Activated T-helper 2 cell treated with anti-CD3 and anti-CD28 coated beads, Interferon-gamma antibody, Interleukin-2, Interleukin-4, amounts not matched to agents 10 μg/mL and 5 μg/mL and 100 μg/mL, durations not matched to agents 14 hours and 24 hours and 36 hours (primary cell): ENCODE results near the gene SALL4. TPM values are rescaled to one million over a fixed set of nuclear protein-coding genes. Genes with fewer than 3 reads are reported as not detected.

Experiments
- DNase-seq: peaks from one replicate; pipeline ENCODE4 v3.0.0; 2021; ENCODE audit warnings: low spot score
- H3K27ac Mint-ChIP-seq: one replicate; pipeline ENCODE4 v1.8.0; 2021; ENCODE audit warnings: mixed read lengths
- H3K27me3 Mint-ChIP-seq: one replicate; pipeline ENCODE4 v1.8.0; 2021; ENCODE audit warnings: low read depth, mixed read lengths
- H3K36me3 Mint-ChIP-seq: one replicate; pipeline ENCODE4 v1.8.0; 2021; ENCODE audit warnings: low read depth, mixed read lengths
- H3K4me1 Mint-ChIP-seq: one replicate; pipeline ENCODE4 v1.8.0; 2021; ENCODE audit warnings: low read depth, mixed read lengths
- H3K4me3 Mint-ChIP-seq: one replicate; pipeline ENCODE4 v1.8.0; 2021; ENCODE audit warnings: low read depth, mild to moderate bottlenecking, moderate library complexity, mixed read lengths
- H3K9me3 Mint-ChIP-seq: one replicate; pipeline ENCODE4 v1.8.0; 2021; ENCODE audit warnings: mixed read lengths
- intact Hi-C: fragments of 100-400 bp; cut with micrococcal nuclease; formaldehyde crosslinking; loops from one replicate; pipeline ENCODE4 v1.15.1; 2023
- total RNA-seq: library from RNA; stranded (reverse); gene quantifications from 2 replicates; pipeline ENCODE4 v1.2.3, GENCODE V29; 2022

The SALL4 gene
- total RNA-seq, 1 donor from 2014 or later: 2.3 TPM

DNA sequence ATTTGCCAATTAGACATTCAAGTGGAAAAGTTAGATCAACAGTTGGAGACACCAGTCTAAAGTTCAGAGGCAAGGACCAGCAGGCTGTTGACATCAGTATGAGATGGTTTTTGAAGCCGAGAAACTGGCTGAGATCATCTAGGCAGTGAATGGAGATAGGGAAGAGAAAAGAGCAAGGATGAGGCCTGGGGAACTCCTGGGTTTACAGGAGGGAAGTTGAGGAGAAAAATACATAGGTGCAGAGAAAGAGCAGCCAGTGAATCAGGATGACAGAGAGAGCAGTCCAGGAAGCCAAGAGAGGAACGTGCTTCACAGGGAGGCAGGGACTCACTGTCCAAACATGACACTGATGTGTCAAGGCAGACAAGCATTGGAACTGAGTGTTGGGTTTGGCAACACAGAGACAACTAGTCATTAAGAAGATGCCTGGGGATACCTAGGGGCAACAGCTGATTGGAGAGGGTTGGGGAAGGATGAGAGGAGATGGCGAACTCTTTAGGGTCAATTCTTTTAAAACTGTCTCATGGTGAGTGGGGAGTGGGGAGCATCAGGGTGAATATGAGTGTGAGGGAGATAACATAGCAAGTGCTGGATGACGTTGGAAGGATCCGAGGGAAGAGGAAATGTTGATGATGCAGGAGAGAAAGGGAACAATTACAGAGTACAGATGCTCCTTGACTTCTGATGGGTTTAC is 13.2 kb upstream of the SALL4 start:
- Mint-ChIP-seq H3K27me3 (peaks cover 9% of the 10 kb centered on the region), H3K36me3 (no peaks in the 10 kb centered on the region), H3K4me3 (no peak overlapping the region), H3K4me1 (no peaks in the 10 kb centered on the region), H3K27ac (no peak overlapping the region), H3K9me3 (no peaks in the 10 kb centered on the region)
- DNase-seq: no peak
- intact Hi-C loops: no loop called here

DNA sequence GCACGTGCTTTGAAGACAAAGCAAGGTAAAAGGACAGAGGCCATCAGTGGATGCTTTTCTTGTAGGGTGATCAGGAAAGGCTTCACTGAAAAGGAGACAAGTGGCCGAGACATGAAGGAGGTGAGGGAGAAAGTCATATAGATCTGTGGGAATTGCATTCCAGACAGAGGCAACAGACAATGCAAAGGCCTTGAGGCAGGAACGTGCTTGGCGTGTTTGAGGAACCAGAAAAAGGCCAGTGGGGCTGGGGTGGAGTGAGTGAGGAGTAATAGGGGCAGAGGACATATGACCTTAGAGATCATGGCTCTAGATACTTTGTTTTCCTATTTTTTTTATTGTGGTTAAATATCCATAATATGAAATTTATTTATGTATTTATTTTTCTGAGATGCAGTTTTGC is 10.5 kb upstream of the SALL4 start:
- no peak overlapping the region for H3K27ac Mint-ChIP-seq
- no peaks in the 10 kb centered on the region for H3K36me3 Mint-ChIP-seq
- no peaks in the 10 kb centered on the region for H3K4me1 Mint-ChIP-seq
- intact Hi-C loops: no loop called here
- H3K9me3 Mint-ChIP-seq: no peaks in the 10 kb centered on the region
- peaks cover 6% of the 10 kb centered on the region for H3K27me3 Mint-ChIP-seq
- H3K4me3 Mint-ChIP-seq: no peak overlapping the region
- DNase-seq: no peak

DNA sequence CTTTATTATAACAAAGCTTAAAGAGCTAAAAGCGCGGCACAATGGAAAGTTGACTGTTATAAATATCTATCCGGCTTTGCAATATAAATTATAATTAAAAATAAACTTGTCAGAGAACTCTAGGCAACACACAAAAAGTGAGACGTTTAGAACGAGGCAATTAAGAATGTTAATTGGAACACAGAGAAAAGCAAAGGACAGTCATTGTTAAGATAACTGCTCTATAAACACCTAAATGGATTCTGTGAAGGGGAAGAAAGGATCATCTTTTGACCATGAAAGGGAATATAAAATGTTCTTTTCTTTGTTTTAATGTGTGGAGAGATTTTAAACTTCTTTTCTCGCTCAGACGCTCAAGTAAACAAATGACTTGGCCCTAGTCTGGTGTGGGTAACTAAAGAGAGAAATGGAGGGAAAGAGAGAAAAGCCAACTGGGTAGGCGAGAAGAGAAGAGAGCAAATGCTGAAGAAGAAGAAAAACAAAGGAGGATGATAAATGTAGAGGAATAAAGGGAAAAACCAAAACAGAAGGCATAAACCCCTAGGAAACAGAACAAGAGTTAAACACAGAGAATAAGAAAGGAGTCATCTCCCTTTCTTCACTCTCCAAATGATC is 9.3 kb upstream of the SALL4 start:
- no peaks in the 10 kb centered on the region for H3K4me1 Mint-ChIP-seq

DNA sequence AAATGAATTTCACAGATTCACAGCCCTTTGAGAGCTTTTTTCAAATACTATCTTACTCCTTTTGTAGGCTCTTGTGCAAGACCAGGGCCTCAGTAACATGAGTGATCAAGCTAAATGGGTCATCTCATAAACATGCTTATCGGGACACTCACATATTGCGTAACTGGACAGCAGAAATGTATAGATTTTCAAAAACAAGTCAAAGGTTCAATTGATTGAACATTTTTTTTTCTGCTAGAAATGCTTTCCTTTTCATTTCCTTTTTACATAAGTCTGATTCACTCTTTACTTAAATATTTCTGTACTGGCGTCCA is 8.7 kb upstream of the SALL4 start:
- Mint-ChIP-seq H3K9me3 (no peaks in the 10 kb centered on the region), H3K4me1 (no peaks in the 10 kb centered on the region), H3K4me3 (no peak overlapping the region), H3K27me3 (peaks cover 7% of the 10 kb centered on the region), H3K36me3 (no peaks in the 10 kb centered on the region), H3K27ac (no peak overlapping the region)
- no peak for DNase-seq
- intact Hi-C loops: no loop called here

More for the DNA sequence above, 9.3 kb upstream of the SALL4 start:
- Mint-ChIP-seq H3K9me3 (no peaks in the 10 kb centered on the region), H3K27me3 (peaks cover 6% of the 10 kb centered on the region), H3K27ac (no peak overlapping the region), H3K36me3 (no peaks in the 10 kb centered on the region), H3K4me3 (no peak overlapping the region)
- no peak for DNase-seq
- intact Hi-C loops: no loop called here

DNA sequence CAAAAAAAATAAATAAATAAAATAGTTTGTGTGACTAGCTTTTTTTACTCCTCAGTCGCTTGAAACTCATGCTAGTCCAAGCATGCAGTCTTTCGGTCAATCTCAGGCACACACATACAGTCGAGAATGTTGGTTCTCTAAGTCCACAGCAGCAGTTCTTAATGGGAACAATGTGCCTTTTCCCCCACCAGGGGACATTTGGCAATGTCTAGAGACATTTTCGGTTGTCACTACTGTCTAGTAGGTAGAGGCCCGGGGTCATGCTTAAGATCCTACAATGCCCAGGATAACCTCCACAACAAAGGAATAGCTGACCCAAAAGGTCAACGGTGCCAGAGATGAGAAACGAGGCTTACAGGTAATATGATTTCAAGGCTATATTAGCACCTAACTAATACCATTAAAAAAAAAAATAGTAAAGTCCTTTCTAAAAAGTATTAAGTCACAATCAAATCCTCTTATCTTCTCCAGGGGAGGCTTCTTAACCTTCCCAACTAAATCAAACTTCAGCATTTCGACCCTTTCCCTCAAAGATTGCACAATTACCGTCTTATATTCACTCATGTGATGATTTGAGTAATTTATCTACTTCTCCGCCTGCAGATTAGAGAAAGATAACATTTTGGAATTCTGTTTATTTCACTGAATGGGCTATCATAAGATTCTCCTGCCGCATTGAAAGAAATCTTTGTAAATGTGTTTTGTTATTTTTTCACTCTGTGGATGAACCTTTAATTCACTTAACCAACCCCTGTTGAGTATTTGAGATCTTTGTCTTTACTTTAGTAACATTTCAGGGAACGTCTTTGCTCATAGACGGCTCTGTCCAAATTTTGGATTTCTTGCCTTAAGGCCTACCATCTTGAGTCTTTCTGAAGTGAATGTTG is 8.1 kb upstream of the SALL4 start:
- Mint-ChIP-seq H3K4me1 (no peaks in the 10 kb centered on the region), H3K27ac (no peak overlapping the region), H3K9me3 (no peaks in the 10 kb centered on the region), H3K27me3 (peaks cover 10% of the 10 kb centered on the region), H3K36me3 (no peaks in the 10 kb centered on the region), H3K4me3 (no peak overlapping the region)
- no peak for DNase-seq
- intact Hi-C loops: no loop called here

DNA sequence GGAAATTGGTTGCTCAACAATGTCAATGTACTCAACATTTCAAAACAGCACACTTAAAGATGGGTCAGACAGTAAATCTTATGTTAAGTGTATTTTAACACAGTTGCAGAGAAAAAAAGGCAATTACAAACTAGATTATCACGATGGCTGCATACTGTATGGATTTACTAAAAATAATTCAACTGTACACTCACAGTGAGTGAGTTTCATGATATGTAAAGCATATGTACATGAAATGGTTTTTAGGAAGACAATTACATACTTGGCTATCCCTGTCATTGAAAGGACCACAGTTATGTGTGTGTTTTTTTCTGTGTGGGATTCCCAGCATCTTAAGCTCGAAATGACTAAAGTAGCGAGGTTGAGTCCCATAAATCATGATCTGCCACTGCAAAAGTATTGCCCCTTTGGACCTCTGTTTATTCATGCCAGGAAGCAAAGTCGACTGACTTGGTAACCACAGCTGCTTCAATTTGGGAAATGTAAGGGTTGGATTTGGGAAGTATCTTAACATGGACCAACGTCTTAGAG is 5.5 kb upstream of the SALL4 start:
- no peaks in the 10 kb centered on the region for H3K36me3 Mint-ChIP-seq
- H3K4me1 Mint-ChIP-seq: no peaks in the 10 kb centered on the region
- H3K27ac Mint-ChIP-seq: no peak overlapping the region
- H3K27me3 Mint-ChIP-seq: peaks cover 23% of the 10 kb centered on the region
- no peak for DNase-seq
- no peaks in the 10 kb centered on the region for H3K9me3 Mint-ChIP-seq
- H3K4me3 Mint-ChIP-seq: no peak overlapping the region
- intact Hi-C loops: no loop called here

DNA sequence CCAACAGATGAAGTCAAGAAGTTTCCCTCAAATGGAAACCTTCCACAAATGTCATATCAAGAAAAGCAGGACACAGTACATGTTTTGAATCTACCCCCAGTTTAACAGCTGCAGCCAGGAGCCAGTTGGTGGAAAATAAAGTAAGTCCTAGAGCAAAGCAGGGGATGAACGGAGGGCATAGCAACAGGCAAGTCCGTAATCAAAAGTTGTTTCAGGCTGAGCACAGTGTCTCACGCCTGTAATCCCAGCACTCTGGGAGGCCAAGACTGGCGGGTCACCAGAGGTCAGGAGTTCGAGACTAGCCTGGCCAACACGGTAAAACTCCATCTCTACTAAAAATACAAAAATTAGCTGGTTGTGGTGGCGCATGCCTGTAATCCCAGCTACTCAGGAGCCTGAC is 2.4 kb upstream of the SALL4 start:
- Mint-ChIP-seq H3K4me3 (no peak overlapping the region), H3K9me3 (no peaks in the 10 kb centered on the region), H3K4me1 (peaks cover 2% of the 10 kb centered on the region), H3K27me3 (peaks cover 36% of the 10 kb centered on the region), H3K36me3 (no peaks in the 10 kb centered on the region), H3K27ac (no peak overlapping the region)
- intact Hi-C loops: loop anchor here (5.0 kb wide), 1 partner anchor 37 kb away; the partner anchor contains the start of gene ATP9A
- DNase-seq: no peak

DNA sequence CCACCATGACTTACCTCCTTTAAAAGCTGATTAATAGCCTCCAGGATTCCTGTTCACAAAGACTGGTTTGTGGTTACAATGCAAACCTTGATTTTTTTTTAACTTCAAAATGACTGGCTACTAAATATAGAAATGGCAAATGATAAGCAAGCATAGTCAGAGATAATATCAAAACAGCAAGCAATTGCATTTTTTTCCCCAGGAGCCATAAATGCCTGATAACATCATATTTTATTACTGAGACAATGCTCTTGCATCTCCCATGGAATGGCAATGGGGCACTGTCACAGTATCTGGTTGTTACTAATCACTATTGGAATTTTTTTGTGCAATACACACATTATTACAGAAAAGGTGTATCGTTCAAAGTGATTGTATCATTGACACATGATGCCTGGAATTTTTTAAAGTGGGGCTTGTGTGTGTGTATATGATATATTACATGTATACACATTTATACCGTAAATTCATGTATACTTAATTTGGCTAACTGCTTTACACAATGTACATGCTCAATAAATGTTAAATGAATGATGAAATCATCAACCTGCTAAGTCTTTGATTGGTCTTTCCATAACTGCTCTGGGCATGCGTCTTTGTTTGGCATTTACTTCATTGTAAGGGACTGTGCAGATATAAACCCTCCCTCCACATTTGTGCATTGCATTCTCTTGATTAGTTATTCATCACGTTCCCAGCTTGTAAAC is 980 bp upstream of the SALL4 start:
- H3K4me3 Mint-ChIP-seq: no peak overlapping the region
- H3K9me3 Mint-ChIP-seq: no peaks in the 10 kb centered on the region
- DNase-seq: no peak
- intact Hi-C loops: loop anchor here (2.0 to 5.0 kb wide), 2 partner anchors 36 to 280 kb away; partner anchors contain the start of gene ATP9A
- peaks cover 6% of the 10 kb centered on the region for H3K4me1 Mint-ChIP-seq
- H3K36me3 Mint-ChIP-seq: no peaks in the 10 kb centered on the region
- peaks cover 50% of the 10 kb centered on the region for H3K27me3 Mint-ChIP-seq
- no peak overlapping the region for H3K27ac Mint-ChIP-seq

DNA sequence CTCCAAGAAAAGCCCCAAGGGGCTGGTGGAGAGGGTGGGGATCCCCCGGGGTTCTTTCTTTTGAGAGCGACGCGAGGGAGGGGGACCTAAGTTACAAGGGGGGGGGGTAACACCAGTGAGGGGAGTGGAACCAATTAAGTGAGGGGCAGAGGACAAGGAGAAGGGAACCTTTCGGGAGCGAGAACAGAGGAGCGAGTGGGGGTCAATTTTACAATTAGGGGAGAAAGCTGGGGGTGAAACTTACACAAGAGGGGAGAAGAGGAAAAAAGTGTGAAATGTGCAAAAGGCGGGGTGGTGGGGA is 548 bp downstream of the SALL4 start:
- intact Hi-C loops: loop anchor here (2.0 to 5.0 kb wide), 2 partner anchors 34 to 281 kb away; partner anchors contain the start of gene ATP9A
- H3K27ac Mint-ChIP-seq: no peak overlapping the region
- H3K4me1 Mint-ChIP-seq: peaks cover 13% of the 10 kb centered on the region
- no peaks in the 10 kb centered on the region for H3K9me3 Mint-ChIP-seq
- no peak for DNase-seq
- peak overlapping the region; percentile 33 for H3K4me3 Mint-ChIP-seq
- peaks cover 56% of the 10 kb centered on the region for H3K27me3 Mint-ChIP-seq
- no peaks in the 10 kb centered on the region for H3K36me3 Mint-ChIP-seq

DNA sequence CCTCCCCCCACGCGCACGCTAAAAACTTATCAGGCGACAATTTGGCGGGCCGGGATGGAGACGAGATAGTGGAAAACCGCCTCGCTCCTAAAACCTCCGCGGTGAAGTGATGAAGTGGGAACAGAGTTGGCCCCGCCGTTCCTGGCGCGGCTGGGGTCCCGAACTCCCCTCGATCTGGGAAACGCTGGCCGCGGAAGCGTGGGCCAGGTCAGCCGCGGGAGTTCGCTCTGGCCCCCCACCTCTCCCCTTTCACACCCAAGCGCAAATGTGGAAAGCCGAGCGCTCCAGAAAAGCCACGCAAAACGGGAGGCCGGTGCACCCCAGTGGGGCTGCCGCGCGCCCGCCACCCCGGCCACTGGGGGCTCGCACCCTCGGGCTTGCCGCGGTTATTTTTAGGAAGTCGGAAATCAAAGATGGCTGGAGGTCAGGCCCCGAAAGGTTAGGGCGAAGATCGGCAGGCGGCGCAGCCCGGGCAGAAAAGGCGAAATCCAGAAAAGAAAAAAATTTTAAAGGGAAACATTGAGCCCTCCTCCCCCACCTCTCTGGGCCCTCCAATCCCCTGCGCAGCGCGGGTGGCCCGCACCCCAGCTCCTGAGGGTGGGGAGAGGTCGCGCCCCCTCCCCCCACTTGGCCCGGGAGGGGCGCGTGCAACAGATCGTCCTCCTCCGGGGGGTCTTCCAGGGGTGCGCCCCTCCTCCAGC is 1.0 kb downstream of the SALL4 start:
- intact Hi-C loops: loop anchor here (5.0 kb wide), 1 partner anchor 34 kb away; the partner anchor contains the start of gene ATP9A
- Mint-ChIP-seq H3K4me3 (peak overlapping the region; percentile 60), H3K27ac (no peak overlapping the region), H3K36me3 (no peaks in the 10 kb centered on the region), H3K4me1 (peaks cover 13% of the 10 kb centered on the region), H3K9me3 (no peaks in the 10 kb centered on the region), H3K27me3 (peaks cover 59% of the 10 kb centered on the region)
- no peak for DNase-seq

DNA sequence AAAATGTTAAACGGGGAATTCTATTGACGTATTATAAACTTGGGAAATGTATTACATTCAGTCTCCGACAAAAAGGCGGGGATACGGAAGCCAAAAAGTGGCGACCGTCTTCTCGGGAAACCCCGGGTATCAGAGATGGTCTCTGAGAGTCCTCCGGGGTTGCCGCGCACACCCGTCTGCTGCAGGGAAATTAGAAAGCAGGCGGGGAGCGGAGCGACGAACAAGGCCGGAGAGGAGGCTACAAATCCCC is 1.5 kb downstream of the SALL4 start:
- Mint-ChIP-seq H3K36me3 (no peaks in the 10 kb centered on the region), H3K4me1 (peaks cover 13% of the 10 kb centered on the region), H3K27me3 (peaks cover 58% of the 10 kb centered on the region), H3K27ac (no peak overlapping the region), H3K4me3 (peak overlapping the region; percentile 60), H3K9me3 (no peaks in the 10 kb centered on the region)
- intact Hi-C loops: loop anchor here (5.0 kb wide), 1 partner anchor 33 kb away; the partner anchor contains the start of gene ATP9A
- DNase-seq: no peak
